IPS-15b (cell line): ENCODE results near the gene CTIF.
A peak's percentile ranks its signal among the peaks of the same experiment; 100 is the strongest.

Experiments
- H3K27me3 ChIP-seq: one replicate; pipeline ENCODE4 v1.6.1; 2013; ENCODE audit warnings: low read length; ENCODE audit not compliant: control insufficient read depth, insufficient read depth
- H3K36me3 ChIP-seq: one replicate; pipeline ENCODE4 v1.6.1; 2013; ENCODE audit warnings: low read length; ENCODE audit not compliant: control insufficient read depth, insufficient read depth
- H3K4me1 ChIP-seq: one replicate; pipeline ENCODE4 v1.6.1; 2013; ENCODE audit warnings: mild to moderate bottlenecking, low read length; ENCODE audit not compliant: control insufficient read depth, insufficient read depth
- H3K4me3 ChIP-seq: one replicate; pipeline ENCODE4 v1.5.1; 2013; ENCODE audit warnings: low read depth, low read length
- H3K9ac ChIP-seq: one replicate; pipeline ENCODE4 v1.6.1; 2013; ENCODE audit warnings: low read depth, mild to moderate bottlenecking, low read length
- H3K9me3 ChIP-seq: one replicate; pipeline ENCODE4 v1.6.1; 2013; ENCODE audit warnings: mild to moderate bottlenecking, low read length; ENCODE audit not compliant: control insufficient read depth, insufficient read depth

Gene CTIF

GRCh38 chr18:48857023-48857694 is 318.3 kb downstream of the CTIF start:
- Histone ChIP-seq H3K27me3 (no peaks in the 10 kb centered on the region), H3K4me1 (peaks cover 6% of the 10 kb centered on the region), H3K9me3 (no peaks in the 10 kb centered on the region), H3K36me3 (no peaks in the 10 kb centered on the region), H3K4me3 (no peak overlapping the region), H3K9ac (no peak overlapping the region)

GRCh38 chr18:48858676-48859075 is 319.8 kb downstream of the CTIF start:
- H3K9me3 ChIP-seq, result no peaks in the 10 kb centered on the region
- H3K36me3 ChIP-seq, result no peaks in the 10 kb centered on the region
- H3K9ac ChIP-seq, result no peak overlapping the region
- no peaks in the 10 kb centered on the region for H3K27me3 ChIP-seq
- H3K4me3 ChIP-seq, result no peak overlapping the region
- peaks cover 6% of the 10 kb centered on the region for H3K4me1 ChIP-seq

- H3K4me1 ChIP-seq, result peaks cover 6% of the 10 kb centered on the region
- H3K4me3 ChIP-seq, result peak overlapping the region; percentile 30
- no peak overlapping the region for H3K9ac ChIP-seq
- no peaks in the 10 kb centered on the region for H3K36me3 ChIP-seq
- H3K27me3 ChIP-seq, result no peaks in the 10 kb centered on the region
- H3K9me3 ChIP-seq, result no peaks in the 10 kb centered on the region
Measured at GRCh38 chr18:48859311-48860268, 320.8 kb downstream of the CTIF start.

GRCh38 chr18:48860269-48861180 is 321.7 kb downstream of the CTIF start:
- no peaks in the 10 kb centered on the region for H3K36me3 ChIP-seq
- peaks cover 6% of the 10 kb centered on the region for H3K4me1 ChIP-seq
- no peaks in the 10 kb centered on the region for H3K27me3 ChIP-seq
- H3K9me3 ChIP-seq, result no peaks in the 10 kb centered on the region
- peak overlapping the region; percentile 30 for H3K4me3 ChIP-seq
- no peak overlapping the region for H3K9ac ChIP-seq

- Histone ChIP-seq H3K9me3 (no peaks in the 10 kb centered on the region), H3K4me1 (peaks cover 6% of the 10 kb centered on the region), H3K27me3 (no peaks in the 10 kb centered on the region), H3K9ac (no peak overlapping the region), H3K4me3 (no peak overlapping the region), H3K36me3 (no peaks in the 10 kb centered on the region)
Measured at GRCh38 chr18:48861181-48861708, 322.4 kb downstream of the CTIF start.

GRCh38 chr18:48862132-48862531 is 323.3 kb downstream of the CTIF start:
- Histone ChIP-seq H3K4me3 (no peak overlapping the region), H3K9me3 (no peaks in the 10 kb centered on the region), H3K36me3 (no peaks in the 10 kb centered on the region), H3K27me3 (no peaks in the 10 kb centered on the region), H3K4me1 (peaks cover 6% of the 10 kb centered on the region), H3K9ac (no peak overlapping the region)

GRCh38 chr18:48862678-48863270 is 323.9 kb downstream of the CTIF start:
- Histone ChIP-seq H3K27me3 (no peaks in the 10 kb centered on the region), H3K4me1 (peaks cover 6% of the 10 kb centered on the region), H3K36me3 (no peaks in the 10 kb centered on the region), H3K4me3 (no peak overlapping the region), H3K9ac (no peak overlapping the region), H3K9me3 (no peaks in the 10 kb centered on the region)

- Histone ChIP-seq H3K9me3 (no peaks in the 10 kb centered on the region), H3K36me3 (no peaks in the 10 kb centered on the region)
Measured at GRCh38 chr18:48863432-48864065, 324.7 kb downstream of the CTIF start.

GRCh38 chr18:48864876-48865275 is 326.0 kb downstream of the CTIF start:
- Histone ChIP-seq H3K9me3 (no peaks in the 10 kb centered on the region), H3K36me3 (no peaks in the 10 kb centered on the region), H3K27me3 (no peaks in the 10 kb centered on the region), H3K4me3 (no peak overlapping the region), H3K4me1 (peaks cover 6% of the 10 kb centered on the region), H3K9ac (no peak overlapping the region)

More at GRCh38 chr18:48863432-48864065, 324.7 kb downstream of the CTIF start:
- Histone ChIP-seq H3K27me3 (no peaks in the 10 kb centered on the region), H3K9ac (no peak overlapping the region), H3K4me1 (peaks cover 6% of the 10 kb centered on the region), H3K4me3 (no peak overlapping the region)

GRCh38 chr18:48866028-48866733 is 327.4 kb downstream of the CTIF start:
- no peaks in the 10 kb centered on the region for H3K27me3 ChIP-seq
- no peaks in the 10 kb centered on the region for H3K36me3 ChIP-seq
- peaks cover under 1% of the 10 kb centered on the region for H3K4me1 ChIP-seq
- no peaks in the 10 kb centered on the region for H3K9me3 ChIP-seq
- H3K9ac ChIP-seq, result no peak overlapping the region
- H3K4me3 ChIP-seq, result no peak overlapping the region
